CD4-positive, alpha-beta T cell treated with Interferon alpha-2 for 1 hour (primary cell): ENCODE data around the gene CORO1C.
"Not testable (repeated sequence)": the region's sequence is repeated elsewhere in the genome, so short reads cannot be mapped to it uniquely, and the experiment has no call there.

ENCODE experiments used
- DNase-seq, 2 donors: peaks; one replicate each; pipeline ENCODE4 v3.0.0-alpha.2; 2020 to 2022

CORO1C gene

GRCh38 chr12:108752387-108752786 is 21.1 kb upstream of the CORO1C start:
- DNase-seq: no peak

GRCh38 chr12:108751821-108752220 is 20.5 kb upstream of the CORO1C start:
- no peak for DNase-seq

GRCh38 chr12:108751003-108751402 is 19.7 kb upstream of the CORO1C start:
- not testable (repeated sequence) for DNase-seq

GRCh38 chr12:108750526-108750925 is 19.2 kb upstream of the CORO1C start:
- no peak for DNase-seq

- no peak for DNase-seq
Measured at GRCh38 chr12:108747563-108747962, 16.2 kb upstream of the CORO1C start.

GRCh38 chr12:108745641-108746040 is 14.3 kb upstream of the CORO1C start:
- DNase-seq: no peak

GRCh38 chr12:108744021-108744897 is 12.9 kb upstream of the CORO1C start:
- peak in 1 of 2 donors; percentile 27 for DNase-seq

- DNase-seq: no peak
Measured at GRCh38 chr12:108738170-108738569, 6.9 kb upstream of the CORO1C start.

GRCh38 chr12:108735855-108736254 is 4.5 kb upstream of the CORO1C start:
- DNase-seq: no peak

- peak; percentile 29 to 60 for DNase-seq
Measured at GRCh38 chr12:108734200-108734906, 3.0 kb upstream of the CORO1C start.

GRCh38 chr12:108733230-108733531 is 1.9 kb upstream of the CORO1C start:
- DNase-seq: not testable (repeated sequence)

GRCh38 chr12:108732489-108733229 is 1.3 kb upstream of the CORO1C start:
- DNase-seq: no peak

GRCh38 chr12:108731866-108732461 is 646 bp upstream of the CORO1C start:
- DNase-seq: peak; percentile 97

- DNase-seq: peak; percentile 30 to 33
Measured at GRCh38 chr12:108730365-108731104, 783 bp downstream of the CORO1C start.

- DNase-seq: no peak
Measured at GRCh38 chr12:108729612-108730364, 1.5 kb downstream of the CORO1C start.

- no peak for DNase-seq
Measured at GRCh38 chr12:108728820-108729611, 2.3 kb downstream of the CORO1C start.

- DNase-seq: no peak
Measured at GRCh38 chr12:108727868-108728735, 3.2 kb downstream of the CORO1C start.

- DNase-seq: no peak
Measured at GRCh38 chr12:108727161-108727560, 4.2 kb downstream of the CORO1C start.

GRCh38 chr12:108724890-108725151 is 6.5 kb downstream of the CORO1C start:
- DNase-seq: no peak
